Activated CD8-positive, alpha-beta T cell treated with anti-CD3 and anti-CD28 coated beads, Interleukin-2, amount 10 ng/mL, durations not matched to agents 7 days and 5 days (primary cell): ENCODE results near the gene KIF17. TPM values are rescaled to one million over a fixed set of nuclear protein-coding genes. Genes with fewer than 3 reads are reported as not detected.
A peak's percentile ranks its signal among the peaks of the same experiment; 100 is the strongest.

Source experiments
- ATAC-seq: fragments of 150-1000 bp; cut with Tn5 transposase; one replicate; pipeline ENCODE4 v1.10.0; 2021; ENCODE audit warnings: moderate library complexity
- CTCF ChIA-PET: fragments of 350-600 bp; sonication (Branson Sonifier 250); formaldehyde crosslinking; loops from one replicate; lab custom pipeline; 2021; ENCODE audit warnings: antibody characterized with exemption; lab: Charles Lee
- POLR2A ChIA-PET: fragments of 350-600 bp; sonication (Branson Sonifier 250); formaldehyde crosslinking; loops from one replicate; lab custom pipeline; 2021; ENCODE audit warnings: antibody characterized with exemption; lab: Charles Lee
- DNase-seq: peaks from one replicate; pipeline ENCODE4 v3.0.0-alpha.2; 2020
- H3K27ac Mint-ChIP-seq: one replicate; pipeline ENCODE4 v1.8.0; 2021; ENCODE audit warnings: mild to moderate bottlenecking, mixed read lengths
- H3K27me3 Mint-ChIP-seq: one replicate; pipeline ENCODE4 v1.8.0; 2021; ENCODE audit warnings: low read depth, mixed read lengths
- H3K36me3 Mint-ChIP-seq: one replicate; pipeline ENCODE4 v1.8.0; 2021; ENCODE audit warnings: low read depth, mixed read lengths
- H3K4me1 Mint-ChIP-seq: one replicate; pipeline ENCODE4 v1.8.0; 2021; ENCODE audit warnings: low read depth, mixed read lengths
- H3K4me3 Mint-ChIP-seq: one replicate; pipeline ENCODE4 v1.8.0; 2021; ENCODE audit warnings: mild to moderate bottlenecking, mixed read lengths
- H3K9me3 Mint-ChIP-seq: one replicate; pipeline ENCODE4 v1.8.0; 2022; ENCODE audit warnings: mixed read lengths; ENCODE audit not compliant: insufficient read depth
- total RNA-seq, 2 experiments: library from RNA; stranded (reverse); gene quantifications; one replicate each; pipeline ENCODE4 v1.2.3, GENCODE V29; 2021

Gene KIF17
- total RNA-seq, 2 experiments from 2014 or later = not detected

DNA sequence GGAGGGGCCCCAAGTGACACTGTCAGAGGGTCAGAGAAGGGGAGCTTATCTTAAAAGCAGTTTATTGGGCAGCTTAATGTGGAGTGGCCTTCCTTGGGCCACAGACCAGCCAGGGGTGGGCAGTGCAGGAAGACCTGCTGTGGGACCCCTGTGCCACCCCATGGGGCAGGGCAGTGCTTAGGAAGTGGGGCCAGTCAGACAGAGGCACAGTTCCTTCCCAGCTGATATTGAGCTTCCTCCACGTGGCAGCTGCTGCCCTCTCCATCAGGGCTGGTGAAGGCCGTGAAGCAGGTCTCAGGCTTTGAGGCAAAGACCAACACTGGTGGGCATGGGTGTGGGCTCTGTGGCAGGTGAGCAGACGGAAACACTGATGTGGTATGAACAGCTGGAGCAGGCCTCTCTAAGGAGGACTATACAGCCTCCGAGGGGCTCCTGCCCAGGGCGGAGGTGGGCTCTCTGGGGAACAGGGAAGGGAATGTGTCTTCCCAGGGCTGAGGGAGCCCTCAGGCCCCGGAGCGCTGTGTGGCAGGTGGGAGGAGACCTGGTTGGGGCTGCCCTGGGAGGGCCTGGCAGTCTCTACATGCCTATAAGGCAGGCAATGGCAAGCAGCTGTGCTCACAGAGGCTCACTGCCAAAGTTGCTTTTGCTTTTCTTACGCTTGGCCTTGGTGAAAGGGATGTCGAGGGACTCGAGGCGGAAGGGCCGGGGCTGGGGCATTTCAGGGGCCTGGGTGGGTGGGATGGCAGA lies 53.7 kb downstream of the KIF17 start:
- CTCF ChIA-PET = interaction anchor here (1.1 kb wide), 1 partner anchor 13 kb away, joined by 3 read pairs; no protein-coding TSS in a partner anchor
- Mint-ChIP-seq H3K27ac (no peak overlapping the region), H3K4me3 (no peak overlapping the region), H3K27me3 (no peaks in the 10 kb centered on the region), H3K36me3 (peaks cover 22% of the 10 kb centered on the region), H3K9me3 (no peaks in the 10 kb centered on the region), H3K4me1 (peaks cover 38% of the 10 kb centered on the region)
- DNase-seq (no peak), ATAC-seq (no peak)
- POLR2A ChIA-PET = no interaction called here

- H3K27ac Mint-ChIP-seq = peak overlapping the region; percentile 20
- POLR2A ChIA-PET = no interaction called here
- H3K27me3 Mint-ChIP-seq = no peaks in the 10 kb centered on the region
- H3K4me1 Mint-ChIP-seq = peaks cover 43% of the 10 kb centered on the region
- no peaks in the 10 kb centered on the region for H3K9me3 Mint-ChIP-seq
- ATAC-seq (no peak), DNase-seq (no peak)
- no peak overlapping the region for H3K4me3 Mint-ChIP-seq
- H3K36me3 Mint-ChIP-seq = peaks cover 24% of the 10 kb centered on the region
- CTCF ChIA-PET = no interaction called here
Measured at GRCh38 chr1:20663365-20663764, 54.4 kb downstream of the KIF17 start.

- CTCF ChIA-PET = interaction anchor here (0.6 to 7.9 kb wide), 9 partner anchors 12 to 285 kb away, joined by 3 to 58 read pairs (median 5); partner anchors contain the start of genes CDA and PINK1
- peaks cover 49% of the 10 kb centered on the region for H3K4me1 Mint-ChIP-seq
- POLR2A ChIA-PET = interaction anchor here (1.2 to 1.3 kb wide), 2 partner anchors 11 to 125 kb away, joined by 5 to 8 read pairs; partner anchors contain the start of gene HP1BP3
Measured at GRCh38 chr1:20662110-20662475, 55.7 kb downstream of the KIF17 start.

DNA sequence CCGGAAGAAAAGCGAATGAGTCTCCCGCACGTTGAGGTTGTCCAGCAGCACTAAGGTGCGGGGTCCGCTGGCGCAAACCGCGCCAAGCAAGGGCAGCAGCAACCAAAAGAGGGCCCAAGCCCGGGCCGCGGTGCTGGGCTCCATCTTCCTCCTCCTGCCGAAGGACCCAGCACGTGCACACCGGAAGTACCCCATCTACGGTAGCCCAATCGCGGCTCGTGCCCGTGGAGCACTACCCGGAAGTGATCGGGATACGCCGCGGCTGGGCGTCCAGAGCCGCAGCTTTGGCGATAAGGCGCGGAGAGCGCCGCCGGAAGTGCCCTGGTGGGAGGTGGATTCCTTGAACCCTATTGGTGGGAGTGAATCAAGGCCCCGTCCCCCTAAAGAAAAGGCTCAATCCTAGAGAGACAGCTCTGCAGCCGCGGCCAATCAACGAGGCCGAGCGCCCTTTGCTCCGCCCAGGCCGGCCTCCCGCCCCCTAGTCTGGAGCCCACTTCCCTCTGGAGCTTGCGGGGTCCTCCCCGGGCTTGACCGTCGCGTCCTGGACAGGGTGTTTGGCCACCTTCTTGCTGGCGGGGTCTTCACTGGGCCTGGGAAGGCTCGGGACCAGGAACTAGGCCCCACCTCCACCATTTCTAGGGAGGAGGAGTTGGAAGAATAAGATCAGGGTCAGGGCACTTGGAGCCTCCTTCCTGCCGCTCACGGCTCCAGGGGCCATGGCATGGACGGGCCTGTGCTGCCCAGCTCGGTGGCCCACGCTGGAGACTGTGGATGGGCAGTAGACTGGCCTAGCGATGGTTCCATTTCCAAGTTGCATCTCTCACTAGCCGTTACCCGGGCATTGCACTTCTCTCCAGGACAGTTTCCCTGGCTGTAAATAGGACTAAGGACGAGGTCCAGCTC lies 56.3 kb downstream of the KIF17 start, which contains the start of gene DDOST:
Gene DDOST, minus strand, starts transcription at position 163 of the 903 bp plus-strand sequence. Its CDS starts 19 bp downstream, at position 144.
- peak within 1 kb of the TSS; percentile 100 for H3K4me3 Mint-ChIP-seq
- ATAC-seq (peak; percentile 99), DNase-seq (peak; percentile 97)
- H3K27me3 Mint-ChIP-seq = no peaks in the 10 kb centered on the region
- H3K9me3 Mint-ChIP-seq = no peaks in the 10 kb centered on the region
- H3K27ac Mint-ChIP-seq = peak within 1 kb of the TSS; percentile 98
- ChIA-PET CTCF (interaction anchor here (0.6 to 7.9 kb wide), 10 partner anchors 11 to 286 kb away, joined by 3 to 58 read pairs (median 4); partner anchors contain the start of genes CDA and PINK1), POLR2A (interaction anchor here (0.7 to 1.3 kb wide), 3 partner anchors 11 to 128 kb away, joined by 3 to 8 read pairs (median 5); partner anchors contain the start of gene HP1BP3)
- H3K4me1 Mint-ChIP-seq = peaks cover 44% of the 10 kb centered on the region
- H3K36me3 Mint-ChIP-seq = peaks cover 34% of the 10 kb centered on the region

More at GRCh38 chr1:20662110-20662475, 55.7 kb downstream of the KIF17 start:
- ATAC-seq (no peak), DNase-seq (no peak)
- Mint-ChIP-seq H3K27ac (peak overlapping the region; percentile 98), H3K36me3 (peaks cover 31% of the 10 kb centered on the region), H3K4me3 (peak overlapping the region; percentile 100), H3K9me3 (no peaks in the 10 kb centered on the region), H3K27me3 (no peaks in the 10 kb centered on the region)

DNA sequence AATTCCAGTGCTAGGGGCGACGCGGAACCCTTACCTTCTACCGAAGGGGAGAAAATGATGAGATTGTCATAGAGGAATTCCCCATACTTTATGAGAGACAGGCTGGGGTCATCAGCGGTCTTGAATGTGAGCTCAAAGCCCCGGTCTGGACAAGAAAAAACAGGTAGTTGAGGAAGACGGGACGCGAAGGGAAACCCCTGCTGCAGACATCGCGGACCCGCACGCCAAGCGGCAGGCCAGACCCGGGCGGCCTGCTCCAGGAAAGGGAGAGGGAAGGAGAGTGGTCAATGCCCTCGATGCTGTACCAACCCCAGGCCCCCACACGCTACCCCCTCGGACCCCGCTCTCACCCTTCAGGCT lies 57.0 kb downstream of the KIF17 start:
- H3K9me3 Mint-ChIP-seq = no peaks in the 10 kb centered on the region
- peaks cover 44% of the 10 kb centered on the region for H3K4me1 Mint-ChIP-seq
- peak overlapping the region; percentile 98 for H3K27ac Mint-ChIP-seq
- peak overlapping the region; percentile 100 for H3K4me3 Mint-ChIP-seq
- POLR2A ChIA-PET = interaction anchor here (0.7 to 1.3 kb wide), 5 partner anchors 10 to 128 kb away, joined by 3 to 8 read pairs (median 5); partner anchors contain the start of gene HP1BP3
- no peak for DNase-seq
- peaks cover 39% of the 10 kb centered on the region for H3K36me3 Mint-ChIP-seq
- CTCF ChIA-PET = interaction anchor here (0.9 to 7.9 kb wide), 8 partner anchors 10 to 137 kb away, joined by 3 to 58 read pairs (median 5); partner anchors contain the start of genes CDA and PINK1
- H3K27me3 Mint-ChIP-seq = no peaks in the 10 kb centered on the region
- peak; percentile 9 for ATAC-seq

- CTCF ChIA-PET = interaction anchor here (1.3 to 7.9 kb wide), 5 partner anchors 10 to 535 kb away, joined by 3 to 58 read pairs (median 5); partner anchors contain the start of genes CDA and PINK1
Measured at GRCh38 chr1:20660363-20660762, 57.4 kb downstream of the KIF17 start.

GRCh38 chr1:20658166-20658915 lies 59.5 kb downstream of the KIF17 start:
- peaks cover 41% of the 10 kb centered on the region for H3K4me1 Mint-ChIP-seq
- ChIA-PET CTCF (interaction anchor here (1.2 to 7.9 kb wide), 2 partner anchors 24 to 39 kb away, joined by 3 to 58 read pairs; partner anchors contain the start of gene PINK1), POLR2A (interaction anchor here (0.5 to 2.1 kb wide), 4 partner anchors 118 to 516 kb away, joined by 3 to 5 read pairs (median 4); partner anchors contain the start of gene HP1BP3)
- peaks cover 58% of the 10 kb centered on the region for H3K36me3 Mint-ChIP-seq
- ATAC-seq (no peak), DNase-seq (no peak)
- no peak overlapping the region for H3K27ac Mint-ChIP-seq
- no peaks in the 10 kb centered on the region for H3K27me3 Mint-ChIP-seq
- H3K4me3 Mint-ChIP-seq = no peak overlapping the region
- H3K9me3 Mint-ChIP-seq = no peaks in the 10 kb centered on the region

More at GRCh38 chr1:20660363-20660762, 57.4 kb downstream of the KIF17 start:
- POLR2A ChIA-PET = interaction anchor here (0.7 to 1.2 kb wide), 2 partner anchors 14 to 24 kb away, joined by 3 to 5 read pairs; no protein-coding TSS in a partner anchor
- Mint-ChIP-seq H3K36me3 (peaks cover 44% of the 10 kb centered on the region), H3K27me3 (no peaks in the 10 kb centered on the region), H3K27ac (peak overlapping the region; percentile 98), H3K4me1 (peaks cover 41% of the 10 kb centered on the region), H3K4me3 (peak overlapping the region; percentile 100), H3K9me3 (no peaks in the 10 kb centered on the region)
- DNase-seq (no peak), ATAC-seq (no peak)

DNA sequence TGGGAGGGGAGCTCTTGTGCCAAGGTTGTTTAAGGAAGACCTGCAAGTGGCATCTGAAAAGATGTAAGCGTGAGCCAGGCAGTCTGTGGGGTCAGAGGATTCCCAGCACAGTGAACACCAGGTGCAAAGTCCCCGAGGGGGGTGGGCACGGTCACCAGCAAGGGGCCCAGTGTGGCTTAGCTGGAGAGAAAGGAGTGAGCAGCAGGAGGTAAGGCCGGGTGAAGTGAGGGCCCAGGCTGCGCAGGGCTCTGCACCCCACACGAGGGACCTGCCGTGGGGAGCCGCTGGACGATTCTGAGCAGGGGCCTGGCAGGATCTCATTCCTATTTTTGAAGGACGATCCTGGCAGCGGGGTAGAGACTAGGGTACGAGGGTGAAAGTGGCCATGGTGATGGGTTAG lies 60.8 kb downstream of the KIF17 start:
- no peak for ATAC-seq
- Mint-ChIP-seq H3K36me3 (peaks cover 70% of the 10 kb centered on the region), H3K4me3 (no peak overlapping the region), H3K4me1 (peaks cover 33% of the 10 kb centered on the region), H3K27me3 (no peaks in the 10 kb centered on the region), H3K9me3 (no peaks in the 10 kb centered on the region), H3K27ac (no peak overlapping the region)
- CTCF ChIA-PET = interaction anchor here (7.9 kb wide), 1 partner anchor 23 kb away, joined by 58 read pairs; the partner anchor contains the start of gene PINK1
- DNase-seq = no peak
- POLR2A ChIA-PET = no interaction called here

GRCh38 chr1:20654104-20654690 lies 63.6 kb downstream of the KIF17 start:
- no peak for ATAC-seq
- Mint-ChIP-seq H3K4me3 (no peak overlapping the region), H3K9me3 (no peaks in the 10 kb centered on the region), H3K4me1 (peaks cover 13% of the 10 kb centered on the region), H3K27me3 (no peaks in the 10 kb centered on the region), H3K27ac (no peak overlapping the region), H3K36me3 (peaks cover 75% of the 10 kb centered on the region)
- CTCF ChIA-PET = interaction anchor here (0.6 to 1.4 kb wide), 2 partner anchors 15 to 34 kb away, joined by 3 read pairs; no protein-coding TSS in a partner anchor
- DNase-seq = no peak
- POLR2A ChIA-PET = no interaction called here

DNA sequence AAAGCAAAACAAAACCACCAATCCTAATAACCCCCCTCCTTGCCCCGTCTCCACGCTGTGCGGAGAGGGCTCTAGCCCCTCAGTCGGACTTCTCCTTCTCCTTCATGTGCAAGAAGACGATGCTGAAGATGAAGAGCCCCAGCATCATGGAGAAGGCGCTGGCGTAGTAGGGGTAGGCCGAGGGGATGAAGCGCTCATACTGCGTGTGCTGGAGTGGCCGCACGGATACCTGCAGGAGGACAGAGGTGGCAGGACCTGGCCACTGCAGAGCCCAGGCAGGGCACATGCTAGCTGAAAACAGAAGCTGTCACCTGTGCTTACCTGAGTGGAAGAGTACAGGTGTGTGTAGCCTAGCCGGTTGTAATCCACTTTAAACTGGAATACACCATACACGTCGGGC lies 65.5 kb downstream of the KIF17 start:
- CTCF ChIA-PET = no interaction called here
- Mint-ChIP-seq H3K27ac (no peak overlapping the region), H3K4me3 (no peak overlapping the region), H3K4me1 (peaks cover 2% of the 10 kb centered on the region), H3K36me3 (peaks cover 72% of the 10 kb centered on the region), H3K27me3 (no peaks in the 10 kb centered on the region), H3K9me3 (no peaks in the 10 kb centered on the region)
- ATAC-seq (no peak), DNase-seq (no peak)
- POLR2A ChIA-PET = no interaction called here
